Measurements from ENCODE around the gene NSD1. TPM values are rescaled to one million over a fixed set of nuclear protein-coding genes. Genes with fewer than 3 reads are reported as not detected.
A peak's percentile ranks its signal among the peaks of the same experiment; 100 is the strongest.

The NSD1 gene
- total and polyA plus RNA-seq, 2 donors (not counting 1 experiment from before 2014, with no cell fraction given): 19.3 to 52.8 TPM

DNA sequence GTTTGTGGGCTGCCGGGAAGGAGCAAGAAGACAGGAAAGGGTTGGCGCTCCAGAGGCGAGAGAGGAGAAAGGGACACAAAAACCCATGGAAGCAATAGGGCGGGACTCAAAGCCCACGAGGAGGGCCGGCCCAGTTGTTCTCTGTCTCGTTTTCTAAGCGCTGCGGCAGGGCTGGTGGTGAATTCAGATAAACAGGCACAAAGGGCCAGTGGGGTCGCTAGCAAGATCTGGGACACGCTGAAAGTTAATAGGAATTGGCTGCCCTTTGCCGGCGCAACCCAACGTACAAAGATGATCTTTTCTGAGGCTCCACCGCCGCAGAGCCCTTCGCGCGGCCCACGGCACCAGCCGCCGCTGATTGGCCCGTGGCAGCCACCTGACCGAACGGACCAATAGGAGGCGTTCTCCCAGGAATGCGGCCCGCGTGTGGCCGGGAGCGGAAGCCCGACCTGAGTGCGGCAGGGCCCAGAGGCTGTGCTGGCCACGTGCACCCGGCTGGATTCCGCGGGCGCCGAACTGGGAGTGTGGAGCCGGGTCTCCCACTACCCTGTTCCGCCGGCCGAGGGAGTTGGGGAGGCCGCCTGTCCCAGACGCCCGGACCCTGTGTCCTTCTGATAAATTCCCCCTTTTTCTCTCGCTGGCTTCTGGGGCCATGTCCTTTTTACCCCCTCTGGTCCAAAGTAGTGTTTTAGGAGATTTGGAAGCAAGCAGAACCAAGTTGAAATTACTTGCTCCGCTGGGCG is 16.8 kb upstream of the NSD1 start:
- H4K20me1 ChIP-seq (ENCODE audit: control insufficient read depth, extremely low read depth, insufficient read depth, low read length): no peaks in the 10 kb centered on the region
- TF ChIP-seq EZH2 (IDR thresholded peaks at IDR 0.05; ENCODE audit: low read length, missing control alignments): no peak
- TF ChIP-seq CTCF (conservative IDR thresholded peaks at IDR 0.05 in 1 of 2, IDR thresholded peaks at IDR 0.05 in 1 of 2; ENCODE audit: low read depth in 1 of 2, low read length in 2 of 2): no peak
- no peaks in the 10 kb centered on the region for H3K27me3 ChIP-seq (ENCODE audit: control insufficient read depth, insufficient read depth, low read length)
- no peaks in the 10 kb centered on the region for H3K79me2 ChIP-seq (ENCODE audit: control insufficient read depth, insufficient read depth, low read length)
- H3K4me2 ChIP-seq (ENCODE audit: extremely low read depth, insufficient read depth, low read length): peak overlapping the region; percentile 33
- no peaks in the 10 kb centered on the region for H3K9me3 ChIP-seq (ENCODE audit: control insufficient read depth, insufficient read depth, low read depth, low read length)
- DNase-seq (ENCODE audit: low read depth in 2 of 2): peak; percentile 81 to 85
- peak overlapping the region; percentile 79 for H2AFZ ChIP-seq (ENCODE audit: low read length)
- H3K27ac ChIP-seq (ENCODE audit: insufficient read depth, low read length): peak overlapping the region; percentile 19
- H3K9ac ChIP-seq (ENCODE audit: insufficient read depth, low read length): peak overlapping the region; percentile 1
- peaks cover 2% of the 10 kb centered on the region for H3K4me1 ChIP-seq (ENCODE audit: control insufficient read depth, extremely low read depth, insufficient read depth, low read length)
- H3K36me3 ChIP-seq (ENCODE audit: control insufficient read depth, insufficient read depth, low read length): no peaks in the 10 kb centered on the region
- H3K4me3 ChIP-seq (replicated peaks in 1 of 4; ENCODE audit: control extremely low read depth in 1 of 4, insufficient read depth in 1 of 4, low read depth in 3 of 4, low read length in 4 of 4): no peak overlapping the region

DNA sequence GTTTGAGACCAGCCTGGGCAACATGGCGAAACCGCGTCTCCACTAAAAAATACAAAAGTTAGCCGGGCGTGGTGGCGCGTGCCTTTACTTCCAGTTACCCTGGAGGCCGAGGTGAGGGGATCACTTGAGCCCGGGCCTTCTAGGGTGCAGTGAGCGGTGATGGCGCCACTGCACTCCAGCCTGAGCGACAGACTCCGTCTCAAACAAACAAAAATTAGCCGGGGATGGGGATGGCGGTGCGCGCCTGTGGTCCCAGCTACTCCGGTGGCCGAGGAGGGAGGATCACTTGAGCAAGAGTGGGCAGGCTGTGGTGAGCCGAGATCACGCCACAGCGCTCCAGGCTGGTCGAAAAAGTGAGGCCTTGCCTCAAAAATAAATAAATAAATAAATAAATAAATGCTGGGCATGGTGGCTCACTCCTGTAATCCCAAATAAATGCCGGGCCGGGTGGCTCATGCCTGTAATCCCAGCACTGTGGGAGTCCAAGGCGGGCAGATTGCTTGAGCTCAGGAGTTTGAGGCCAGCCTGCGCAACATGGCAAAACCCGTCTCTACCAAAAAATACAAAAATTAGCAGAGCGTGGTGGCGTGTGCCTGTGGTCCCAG is 16.0 kb upstream of the NSD1 start:
- Histone ChIP-seq H3K4me3 (replicated peaks in 1 of 4; ENCODE audit: control extremely low read depth in 1 of 4, insufficient read depth in 1 of 4, low read depth in 3 of 4, low read length in 4 of 4) (no peak overlapping the region), H3K9me3 (ENCODE audit: control insufficient read depth, insufficient read depth, low read depth, low read length) (no peaks in the 10 kb centered on the region), H3K4me2 (ENCODE audit: extremely low read depth, insufficient read depth, low read length) (no peak overlapping the region), H4K20me1 (ENCODE audit: control insufficient read depth, extremely low read depth, insufficient read depth, low read length) (no peaks in the 10 kb centered on the region), H3K27ac (ENCODE audit: insufficient read depth, low read length) (no peak overlapping the region), H3K4me1 (ENCODE audit: control insufficient read depth, extremely low read depth, insufficient read depth, low read length) (peaks cover 2% of the 10 kb centered on the region), H3K9ac (ENCODE audit: insufficient read depth, low read length) (no peak overlapping the region), H3K79me2 (ENCODE audit: control insufficient read depth, insufficient read depth, low read length) (no peaks in the 10 kb centered on the region), H3K36me3 (ENCODE audit: control insufficient read depth, insufficient read depth, low read length) (no peaks in the 10 kb centered on the region), H2AFZ (ENCODE audit: low read length) (no peak overlapping the region), H3K27me3 (ENCODE audit: control insufficient read depth, insufficient read depth, low read length) (no peaks in the 10 kb centered on the region)
- no peak for DNase-seq (ENCODE audit: low read depth in 2 of 2)
- TF ChIP-seq EZH2 (IDR thresholded peaks at IDR 0.05; ENCODE audit: low read length, missing control alignments) (no peak), CTCF (conservative IDR thresholded peaks at IDR 0.05 in 1 of 2, IDR thresholded peaks at IDR 0.05 in 1 of 2; ENCODE audit: low read depth in 1 of 2, low read length in 2 of 2) (no peak)

GRCh38 chr5:177122566-177122965 is 11.0 kb upstream of the NSD1 start:
- Histone ChIP-seq H3K27me3 (ENCODE audit: control insufficient read depth, insufficient read depth, low read length) (no peaks in the 10 kb centered on the region), H3K4me2 (ENCODE audit: extremely low read depth, insufficient read depth, low read length) (no peak overlapping the region), H2AFZ (ENCODE audit: low read length) (no peak overlapping the region), H3K79me2 (ENCODE audit: control insufficient read depth, insufficient read depth, low read length) (no peaks in the 10 kb centered on the region), H4K20me1 (ENCODE audit: control insufficient read depth, extremely low read depth, insufficient read depth, low read length) (no peaks in the 10 kb centered on the region), H3K4me3 (replicated peaks in 1 of 4; ENCODE audit: control extremely low read depth in 1 of 4, insufficient read depth in 1 of 4, low read depth in 3 of 4, low read length in 4 of 4) (no peak overlapping the region), H3K36me3 (ENCODE audit: control insufficient read depth, insufficient read depth, low read length) (no peaks in the 10 kb centered on the region), H3K9me3 (ENCODE audit: control insufficient read depth, insufficient read depth, low read depth, low read length) (no peaks in the 10 kb centered on the region), H3K27ac (ENCODE audit: insufficient read depth, low read length) (no peak overlapping the region), H3K9ac (ENCODE audit: insufficient read depth, low read length) (no peak overlapping the region), H3K4me1 (ENCODE audit: control insufficient read depth, extremely low read depth, insufficient read depth, low read length) (no peaks in the 10 kb centered on the region)
- no peak for TF ChIP-seq CTCF (conservative IDR thresholded peaks at IDR 0.05 in 1 of 2, IDR thresholded peaks at IDR 0.05 in 1 of 2; ENCODE audit: low read depth in 1 of 2, low read length in 2 of 2)
- TF ChIP-seq EZH2 (IDR thresholded peaks at IDR 0.05; ENCODE audit: low read length, missing control alignments): no peak
- DNase-seq (ENCODE audit: low read depth in 2 of 2): no peak

Data from fibroblast of lung (primary cell).